HCT116 (cell line): ENCODE results near the gene SAMD14. TPM values are rescaled to one million over a fixed set of nuclear protein-coding genes. Genes with fewer than 3 reads are reported as not detected.

Source experiments
- ATAC-seq: fragments of 200-7000 bp; cut with Tn5 transposase; 2 replicates; pipeline ENCODE4 v1.9.1; 2020; ENCODE audit warnings: mild to moderate bottlenecking, moderate library complexity
- BruUV-seq: library from RNA; stranded (reverse); fragments of 400-500 nt; replicated peaks from 2 replicates; lab custom pipeline; 2021; lab: Mats Ljungman, UMichigan
- CTCF ChIA-PET: fragments of 300-600 bp; sonication (Branson Sonifier 250); formaldehyde crosslinking; loops from one replicate; lab custom pipeline; 2021; ENCODE audit warnings: antibody characterized with exemption; lab: Charles Lee
- POLR2A ChIA-PET: fragments of 300-600, 350-600 bp; sonication (Branson Sonifier 250); formaldehyde crosslinking; loops from one replicate; lab custom pipeline; 2021; ENCODE audit warnings: antibody characterized with exemption; lab: Charles Lee
- RAD21 ChIA-PET, 2 experiments: fragments of 300-600 bp; sonication (Branson Sonifier 250); formaldehyde crosslinking; loops; one replicate each; lab custom pipeline; 2023; ENCODE audit warnings: low total read pairs in 2 of 2; ENCODE audit not compliant: uncharacterized antibody in 2 of 2, unreplicated experiment in 2 of 2, low non-redundant PET in 1 of 2; lab: Charles Lee
- DNase-seq: peaks from one replicate; pipeline ENCODE4 v3.0.0-alpha.2; 2010; ENCODE audit warnings: low read depth, low spot score
- H2AFZ ChIP-seq: fragments of 200-600 bp; shearing (Covaris generic), sonication (generic); 2 replicates; pipeline ENCODE4 v1.6.1; 2017; ENCODE audit warnings: low read depth, mixed run types, mixed read lengths, antibody characterized with exemption, low read length; ENCODE audit not compliant: poor library complexity, severe bottlenecking
- H3K27ac ChIP-seq: 2 replicates; pipeline ENCODE4 v1.5.1; 2012; ENCODE audit warnings: low read depth, low read length
- H3K27me3 ChIP-seq: fragments of 200-600 bp; sonication (generic); 2 replicates; pipeline ENCODE4 v1.6.1; 2016; ENCODE audit warnings: mixed run types, low read length, mixed read lengths; ENCODE audit not compliant: insufficient read depth
- H3K36me3 ChIP-seq, 2 experiments: fragments of 200-500 bp in 1 of 2; fragments of 200-600 bp in 1 of 2; sonication (Bioruptor generic) in 1 of 2; sonication (generic) in 1 of 2; 2 replicates each; pipeline versions ENCODE4 v1.5.1 to v1.6.1; 2014 to 2016; ENCODE audit warnings: low read length in 2 of 2, inconsistent platforms in 1 of 2, mixed read lengths in 1 of 2, mixed run types in 1 of 2; ENCODE audit not compliant: insufficient read depth in 2 of 2, control insufficient read depth in 1 of 2
- H3K4me1 ChIP-seq, 2 experiments: fragments of 200-600 bp in 1 of 2; sonication (generic) in 1 of 2; 2 replicates each; pipeline versions ENCODE4 v1.5.1 to v1.6.1; 2012 to 2017; ENCODE audit warnings: low read length in 2 of 2, inconsistent platforms in 1 of 2, mild to moderate bottlenecking in 1 of 2, mixed read lengths in 1 of 2, mixed run types in 1 of 2, moderate library complexity in 1 of 2; ENCODE audit not compliant: insufficient read depth in 2 of 2, control insufficient read depth in 1 of 2
- H3K4me2 ChIP-seq: fragments of 200-600 bp; sonication (generic); 2 replicates; pipeline ENCODE4 v1.6.1; 2017; ENCODE audit warnings: mixed run types, low read length, mixed read lengths
- H3K4me3 ChIP-seq, 2 experiments: fragments of 200-600 bp in 1 of 2; sonication (generic) in 1 of 2; replicated peaks in 1 of 2; 2 replicates each; pipeline ENCODE4 v1.5.1; 2011 to 2016; ENCODE audit warnings: low read length in 2 of 2, control low read depth in 1 of 2, low read depth in 1 of 2, mild to moderate bottlenecking in 1 of 2, mixed read lengths in 1 of 2, mixed run types in 1 of 2
- H3K79me2 ChIP-seq: fragments of 200-600 bp; sonication (generic); 2 replicates; pipeline ENCODE4 v1.6.1; 2017; ENCODE audit warnings: mild to moderate bottlenecking, mixed run types, low read length, moderate library complexity, mixed read lengths; ENCODE audit not compliant: insufficient read depth
- H3K9ac ChIP-seq: fragments of 200-600 bp; sonication (generic); 2 replicates; pipeline ENCODE4 v1.6.1; 2016; ENCODE audit warnings: low read length, mixed read lengths
- H3K9me2 ChIP-seq: fragments of 200-600 bp; sonication (generic), shearing (Covaris generic); 2 replicates; pipeline ENCODE4 v1.6.1; 2017; ENCODE audit warnings: mixed run types, mild to moderate bottlenecking, moderate library complexity; ENCODE audit not compliant: insufficient read depth
- H3K9me3 ChIP-seq, 2 experiments: fragments of 200-500 bp in 1 of 2; fragments of 200-600 bp in 1 of 2; sonication (Bioruptor generic) in 1 of 2; sonication (generic) in 1 of 2; 2 replicates each; pipeline ENCODE4 v1.6.1; 2014 to 2017; ENCODE audit warnings: low read length in 2 of 2, mixed read lengths in 2 of 2, inconsistent platforms in 1 of 2, low read depth in 1 of 2, mild to moderate bottlenecking in 1 of 2, mixed run types in 1 of 2, moderate library complexity in 1 of 2; ENCODE audit not compliant: control insufficient read depth in 1 of 2, insufficient read depth in 1 of 2
- H4K20me1 ChIP-seq: fragments of 200-600 bp; sonication (generic), shearing (Covaris generic); 2 replicates; pipeline ENCODE4 v1.6.1; 2017; ENCODE audit warnings: mixed run types, mild to moderate bottlenecking, moderate library complexity; ENCODE audit not compliant: insufficient read depth
- ATF3 ChIP-seq: IDR thresholded peaks from 2 replicates; pipeline ENCODE4 v1.6.1; 2012
- CBX3 ChIP-seq: IDR thresholded peaks from 2 replicates; pipeline ENCODE4 v1.6.1; 2012; ENCODE audit warnings: low read depth
- CEBPB ChIP-seq: IDR thresholded peaks from 2 replicates; pipeline ENCODE4 v1.6.1; 2012; ENCODE audit warnings: low read depth
- CTCF ChIP-seq, 3 experiments: fragments of 200-600 bp in 1 of 3; sonication (generic) in 1 of 3; IDR thresholded peaks in 2 of 3; conservative IDR thresholded peaks in 1 of 3; 2 replicates each; pipeline ENCODE4 v1.5.1; 2012 to 2017; ENCODE audit warnings: low read depth in 2 of 3, low read length in 2 of 3, antibody characterized with exemption in 1 of 3, borderline replicate concordance in 1 of 3, control low read depth in 1 of 3, mild to moderate bottlenecking in 1 of 3, mixed read lengths in 1 of 3, mixed run types in 1 of 3, moderate library complexity in 1 of 3; ENCODE audit not compliant: insufficient read depth in 1 of 3
- ELF1 ChIP-seq: IDR thresholded peaks from 2 replicates; pipeline ENCODE4 v1.6.1; 2012; ENCODE audit warnings: low read depth, borderline replicate concordance
- EZH2 ChIP-seq: fragments of 200-600 bp; sonication (generic); IDR thresholded peaks from 2 replicates; pipeline ENCODE4 v1.6.1; 2017; ENCODE audit warnings: antibody characterized with exemption, mixed run types
- EZH2phosphoT487 ChIP-seq: fragments of 200-600 bp; IDR thresholded peaks from 2 replicates; pipeline ENCODE4 v1.6.1; 2018; ENCODE audit warnings: antibody characterized with exemption, borderline replicate concordance
- JUND ChIP-seq: IDR thresholded peaks from 2 replicates; pipeline ENCODE4 v1.6.1; 2012
- MAX ChIP-seq: IDR thresholded peaks from 2 replicates; pipeline ENCODE4 v1.6.1; 2012
- POLR2A ChIP-seq: IDR thresholded peaks from 2 replicates; pipeline ENCODE4 v1.7.0; 2011; ENCODE audit warnings: borderline replicate concordance; ENCODE audit not compliant: insufficient read depth, insufficient read length; ENCODE audit errors: extremely low read depth
- POLR2AphosphoS5 ChIP-seq: IDR thresholded peaks from 2 replicates; pipeline ENCODE4 v1.6.1; 2011; ENCODE audit warnings: mild to moderate bottlenecking, low read depth, low read length, moderate library complexity
- RAD21 ChIP-seq: IDR thresholded peaks from 2 replicates; pipeline ENCODE4 v1.6.1; 2012; ENCODE audit warnings: low read depth, mild to moderate bottlenecking
- REST ChIP-seq: IDR thresholded peaks from 2 replicates; pipeline ENCODE4 v1.6.1; 2012; ENCODE audit warnings: low read depth
- SIN3A ChIP-seq: IDR thresholded peaks from 2 replicates; pipeline ENCODE4 v1.6.1; 2012; ENCODE audit warnings: low read depth
- SP1 ChIP-seq: IDR thresholded peaks from 2 replicates; pipeline ENCODE4 v1.6.1; 2012; ENCODE audit warnings: low read depth
- TCF7L2 ChIP-seq: IDR thresholded peaks from 2 replicates; pipeline ENCODE4 v1.7.0; 2011; ENCODE audit warnings: borderline replicate concordance, inconsistent platforms; ENCODE audit not compliant: insufficient read depth, insufficient read length; ENCODE audit errors: extremely low read depth
- YY1 ChIP-seq: IDR thresholded peaks from 2 replicates; pipeline ENCODE4 v1.6.1; 2011; ENCODE audit warnings: low read length, low read depth, moderate library complexity, mild to moderate bottlenecking; ENCODE audit not compliant: insufficient replicate concordance; ENCODE audit errors: extremely low read depth
- ZFX ChIP-seq: fragments of 450-650 bp; IDR thresholded peaks from 2 replicates; pipeline ENCODE4 v1.6.1; 2017
- ZNF274 ChIP-seq: fragments of 200-500 bp; sonication (Bioruptor generic); IDR thresholded peaks from 2 replicates; pipeline ENCODE4 v1.6.1; 2014; ENCODE audit warnings: mild to moderate bottlenecking, low read depth, low read length, inconsistent platforms
- intact Hi-C: fragments of 100-400 bp; cut with micrococcal nuclease; formaldehyde crosslinking; loops from 2 replicates; pipeline ENCODE4 v1.10.0; 2022
- total RNA-seq: library from RNA; stranded (reverse); gene quantifications from one replicate; pipeline ENCODE4 v1.2.1, GENCODE V29; 2021; ENCODE audit not compliant: unreplicated experiment

The SAMD14 gene
- total RNA-seq, 1 experiment from 2014 or later, result 1.5 TPM

GRCh38 chr17:50170662-50171370 lies 40.9 kb upstream of the SAMD14 start:
- H3K4me3 ChIP-seq, result no peak overlapping the region
- no TSS peak for BruUV-seq
- H3K9me3 ChIP-seq, result no peaks in the 10 kb centered on the region
- H3K9me2 ChIP-seq, result no peaks in the 10 kb centered on the region
- CTCF ChIA-PET, result interaction anchor here (2.0 to 4.2 kb wide), 5 partner anchors 7 to 128 kb away, joined by 13 to 59 read pairs (median 32); partner anchors contain the start of gene COL1A1
- H3K27ac ChIP-seq, result no peak overlapping the region
- DNase-seq, result no peak
- POLR2A ChIA-PET, result no interaction called here
- H3K27me3 ChIP-seq, result no peaks in the 10 kb centered on the region
- no peak overlapping the region for H3K4me2 ChIP-seq
- no peak overlapping the region for H3K9ac ChIP-seq
- RAD21 ChIA-PET, result interaction anchor here (0.5 to 2.9 kb wide), 3 partner anchors 26 to 29 kb away, joined by 3 to 26 read pairs (median 13); no protein-coding TSS in a partner anchor
- TF ChIP-seq POLR2AphosphoS5 (no peak), RAD21 (no peak), CEBPB (no peak), MAX (no peak), ZNF274 (no peak), JUND (no peak), ZFX (no peak), EZH2 (no peak), ATF3 (no peak), SIN3A (no peak), CBX3 (no peak), CTCF (IDR thresholded peaks at IDR 0.05 in 2 of 3, conservative IDR thresholded peaks at IDR 0.05 in 1 of 3; ENCODE audit: borderline replicate concordance in 1 of 3, insufficient read depth in 1 of 3, low read depth in 2 of 3, low read length in 2 of 3) (no peak), YY1 (no peak), ELF1 (no peak), SP1 (no peak), POLR2A (no peak), TCF7L2 (no peak), EZH2phosphoT487 (no peak), REST (no peak)
- TF ChIP-seq, all 23 proteins: peak for 0
- H3K36me3 ChIP-seq, result no peaks in the 10 kb centered on the region
- H2AFZ ChIP-seq, result no peak overlapping the region
- intact Hi-C loops, result no loop called here
- no peaks in the 10 kb centered on the region for H3K79me2 ChIP-seq
- peaks cover 11 to 55% of the 10 kb centered on the region in 2 experiments for H3K4me1 ChIP-seq
- H4K20me1 ChIP-seq, result no peaks in the 10 kb centered on the region
- no peak for ATAC-seq
